ENCODE measurements around the gene CPT1C. TPM values are rescaled to one million over a fixed set of nuclear protein-coding genes. Genes with fewer than 3 reads are reported as not detected.
A peak's percentile ranks its signal among the peaks of the same experiment; 100 is the strongest.

The CPT1C gene
- polyA plus RNA-seq, 1 donor (not counting 4 experiments of a cell fraction or from before 2014, with no cell fraction given): 0.41 TPM

GRCh38 chr19:49664171-49665035 is 26.5 kb upstream of the CPT1C start:
- H3K4me1 ChIP-seq (ENCODE audit: control insufficient read depth, extremely low read depth, insufficient read depth, low read length): peaks cover 12% of the 10 kb centered on the region
- H3K27ac ChIP-seq (ENCODE audit: control insufficient read depth, insufficient read depth, low read length): peak overlapping the region; percentile 90
- FAIRE-seq: peak; percentile 39
- dilution Hi-C loops (cut with MboI; ENCODE audit: extremely low pct_ligation_motif_present, low sequenced_read_pairs): no loop called here
- H4K20me1 ChIP-seq (ENCODE audit: control insufficient read depth, extremely low read depth, insufficient read depth, low read length): peaks cover 11% of the 10 kb centered on the region
- peaks cover 32% of the 10 kb centered on the region for H3K79me2 ChIP-seq (ENCODE audit: control insufficient read depth, insufficient read depth, low read length)
- H3K36me3 ChIP-seq (ENCODE audit: control insufficient read depth in 2 of 2, extremely low read depth in 1 of 2, insufficient read depth in 2 of 2, low read length in 2 of 2): peaks cover 16 to 30% of the 10 kb centered on the region in 2 experiments
- H3K4me3 ChIP-seq (ENCODE audit: control insufficient read depth in 2 of 3, extremely low read depth in 1 of 3, insufficient read depth in 2 of 3, low read depth in 1 of 3, low read length in 3 of 3): peak overlapping the region; percentile 61 to 93 (median 85)
- H3K27me3 ChIP-seq (ENCODE audit: control insufficient read depth, extremely low read depth, insufficient read depth, low read length): no peaks in the 10 kb centered on the region
- H3K9me3 ChIP-seq (ENCODE audit: control insufficient read depth, low read depth, low read length): no peaks in the 10 kb centered on the region
- peak; percentile 77 for DNase-seq (ENCODE audit: low read depth, low spot score)
- peak overlapping the region; percentile 96 for H3K4me2 ChIP-seq (ENCODE audit: control insufficient read depth, extremely low read depth, insufficient read depth, low read depth, low read length)
- TF ChIP-seq CTCF (optimal IDR thresholded peaks at IDR 0.05 in 1 of 3, IDR thresholded peaks at IDR 0.05 in 1 of 3, conservative IDR thresholded peaks at IDR 0.05 in 1 of 3; ENCODE audit: extremely low read depth in 1 of 3, insufficient read depth in 2 of 3, low read length in 3 of 3) (peak in 1 of 3 experiments; percentile 26), EZH2 (IDR thresholded peaks at IDR 0.05; ENCODE audit: low read length) (no peak)
- peak overlapping the region; percentile 19 for H2AFZ ChIP-seq (ENCODE audit: control insufficient read depth, low read length)
- no peaks in the 10 kb centered on the region for H3K9me1 ChIP-seq (ENCODE audit: control insufficient read depth, extremely low read depth, insufficient read depth, low read length)
- H3K9ac ChIP-seq (ENCODE audit: control insufficient read depth, extremely low read depth, insufficient read depth, low read length): peak overlapping the region; percentile 93

GRCh38 chr19:49665036-49665350 is 25.9 kb upstream of the CPT1C start:
- H2AFZ ChIP-seq (ENCODE audit: control insufficient read depth, low read length): peak overlapping the region; percentile 82
- DNase-seq (ENCODE audit: low read depth, low spot score): no peak

More at GRCh38 chr19:49665036-49665350, 25.9 kb upstream of the CPT1C start:
- Histone ChIP-seq H3K27ac (ENCODE audit: control insufficient read depth, insufficient read depth, low read length) (peak overlapping the region; percentile 90), H3K4me2 (ENCODE audit: control insufficient read depth, extremely low read depth, insufficient read depth, low read depth, low read length) (peak overlapping the region; percentile 96), H3K9ac (ENCODE audit: control insufficient read depth, extremely low read depth, insufficient read depth, low read length) (peak overlapping the region; percentile 93), H3K9me3 (ENCODE audit: control insufficient read depth, low read depth, low read length) (no peaks in the 10 kb centered on the region), H3K4me1 (ENCODE audit: control insufficient read depth, extremely low read depth, insufficient read depth, low read length) (peaks cover 12% of the 10 kb centered on the region), H3K4me3 (ENCODE audit: control insufficient read depth in 2 of 3, extremely low read depth in 1 of 3, insufficient read depth in 2 of 3, low read depth in 1 of 3, low read length in 3 of 3) (peak overlapping the region; percentile 61 to 93 (median 85)), H3K9me1 (ENCODE audit: control insufficient read depth, extremely low read depth, insufficient read depth, low read length) (no peaks in the 10 kb centered on the region), H4K20me1 (ENCODE audit: control insufficient read depth, extremely low read depth, insufficient read depth, low read length) (peaks cover 11% of the 10 kb centered on the region), H3K27me3 (ENCODE audit: control insufficient read depth, extremely low read depth, insufficient read depth, low read length) (no peaks in the 10 kb centered on the region), H3K79me2 (ENCODE audit: control insufficient read depth, insufficient read depth, low read length) (peaks cover 32% of the 10 kb centered on the region), H3K36me3 (ENCODE audit: control insufficient read depth in 2 of 2, extremely low read depth in 1 of 2, insufficient read depth in 2 of 2, low read length in 2 of 2) (peaks cover 12 to 27% of the 10 kb centered on the region in 2 experiments)
- dilution Hi-C loops (cut with MboI; ENCODE audit: extremely low pct_ligation_motif_present, low sequenced_read_pairs): no loop called here
- TF ChIP-seq EZH2 (IDR thresholded peaks at IDR 0.05; ENCODE audit: low read length): no peak
- TF ChIP-seq CTCF (optimal IDR thresholded peaks at IDR 0.05 in 1 of 3, IDR thresholded peaks at IDR 0.05 in 1 of 3, conservative IDR thresholded peaks at IDR 0.05 in 1 of 3; ENCODE audit: extremely low read depth in 1 of 3, insufficient read depth in 2 of 3, low read length in 3 of 3): no peak
- FAIRE-seq: no peak

All from keratinocyte (primary cell).